Neural progenitor cell (in vitro differentiated cells): ENCODE data around the gene SLC41A3.

Source experiments
- CTCF ChIP-seq: fragments of 200-600 bp; sonication (generic); IDR thresholded peaks from 2 replicates; pipeline ENCODE4 v1.5.1; 2017; ENCODE audit warnings: antibody characterized with exemption, mild to moderate bottlenecking
- EZH2 ChIP-seq: fragments of 200-600 bp; sonication (generic); IDR thresholded peaks from 2 replicates; pipeline ENCODE4 v1.6.1; 2017; ENCODE audit warnings: antibody characterized with exemption, mild to moderate bottlenecking, moderate library complexity

GRCh38 chr3:126124896-126125295, 41.0 kb upstream of the SLC41A3 start:
- TF ChIP-seq CTCF (no peak), EZH2 (no peak)
